Raji (cell line): Measurements from ENCODE around the gene TBC1D13.
A peak's percentile ranks its signal among the peaks of the same experiment; 100 is the strongest.

Experiments used
- POLR2A ChIP-seq: IDR thresholded peaks from 2 replicates; pipeline ENCODE4 v1.6.1; 2011; ENCODE audit warnings: low read depth, low read length, control low read depth; ENCODE audit not compliant: insufficient read depth

TBC1D13 gene

DNA sequence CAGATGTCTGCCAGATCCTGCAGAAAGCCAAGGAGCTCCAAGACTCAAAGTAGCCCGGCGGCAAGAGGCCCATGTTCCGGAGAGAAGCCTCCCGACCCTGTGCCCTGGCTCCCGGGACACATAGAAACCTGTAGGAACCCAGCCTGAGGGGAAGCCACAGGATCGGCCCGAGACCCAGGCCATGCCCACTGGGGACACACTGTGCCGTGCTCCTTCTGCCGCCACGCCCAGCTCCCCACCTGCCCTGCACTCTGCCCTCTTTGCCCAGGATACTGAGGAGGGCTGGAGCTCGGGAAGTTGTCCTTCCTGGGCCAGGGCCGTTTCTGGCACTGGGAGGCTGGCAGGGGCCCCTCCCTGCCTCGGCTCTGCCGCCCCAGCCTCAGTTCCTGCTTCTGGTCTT lies 20.8 kb downstream of the TBC1D13 start:
- TF ChIP-seq POLR2A: no peak

- no peak for TF ChIP-seq POLR2A
These were observed 21.5 kb downstream of the TBC1D13 start for GRCh38 chr9:128808543-128808942.

- no peak for TF ChIP-seq POLR2A
These were observed 22.1 kb downstream of the TBC1D13 start for GRCh38 chr9:128809036-128809599.

DNA sequence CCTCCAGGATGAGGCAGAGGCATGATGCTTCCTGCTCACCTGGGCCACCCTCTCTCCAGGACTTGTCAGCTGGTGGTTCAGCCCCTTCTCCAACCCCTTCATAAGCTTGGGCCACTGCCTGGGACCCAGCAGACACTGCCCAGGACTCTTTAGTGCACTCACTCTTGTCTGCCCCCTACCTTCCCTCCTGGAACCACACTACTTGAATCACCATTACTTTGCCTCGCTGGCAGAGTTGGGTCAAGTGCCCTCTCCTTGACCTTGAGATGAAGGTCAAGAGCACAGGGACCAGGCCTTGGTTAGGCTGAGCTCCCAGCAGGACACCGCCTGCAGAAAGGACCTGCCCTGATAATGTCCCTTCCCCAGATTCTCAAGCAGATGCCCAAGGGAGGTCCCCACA lies 22.8 kb downstream of the TBC1D13 start:
- no peak for TF ChIP-seq POLR2A

- no peak for TF ChIP-seq POLR2A
These were observed 23.8 kb downstream of the TBC1D13 start for GRCh38 chr9:128810873-128811272.

DNA sequence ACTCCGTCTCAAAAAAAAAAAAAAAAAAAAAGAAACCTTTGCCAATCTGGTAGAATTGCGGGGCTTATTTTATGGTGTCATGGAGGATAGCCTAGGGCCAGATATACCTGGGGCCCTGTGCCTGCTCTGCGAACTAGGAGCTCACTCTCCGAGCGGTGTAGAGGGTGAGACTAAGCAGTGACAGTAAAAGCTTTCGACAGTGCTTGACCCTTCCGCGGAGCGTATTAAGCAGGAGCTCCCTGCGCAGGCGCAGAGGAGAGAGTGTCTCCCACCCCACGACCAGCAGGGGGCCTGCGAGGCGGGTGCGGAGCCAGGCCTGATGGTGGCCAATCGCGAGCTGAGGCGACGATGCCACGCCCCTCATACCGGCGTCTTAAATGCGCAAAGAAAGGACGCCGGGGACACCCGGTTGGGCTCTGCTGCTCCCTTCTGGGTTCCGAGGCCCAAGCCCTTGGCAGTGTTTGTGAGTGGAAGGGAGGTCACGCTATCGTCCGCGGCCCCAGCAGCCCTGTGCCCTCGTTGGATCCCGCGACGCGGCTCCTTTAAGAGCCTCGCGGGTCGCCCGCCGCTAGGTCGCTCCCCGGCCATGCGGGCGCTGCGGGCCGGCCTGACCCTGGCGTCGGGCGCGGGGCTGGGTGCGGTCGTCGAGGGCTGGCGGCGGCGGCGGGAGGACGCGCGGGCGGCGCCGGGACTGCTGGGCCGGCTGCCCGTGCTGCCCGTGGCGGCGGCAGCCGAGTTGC lies 31.2 kb downstream of the TBC1D13 start, which contains the start of gene ENDOG:
ENDOG (plus strand) TSS at position 402 of the 740 bp plus-strand sequence; CDS start at position 587, 185 bp downstream.
- peak; percentile 95 for TF ChIP-seq POLR2A

- no peak for TF ChIP-seq POLR2A
These were observed 32.0 kb downstream of the TBC1D13 start for GRCh38 chr9:128818839-128819715.

DNA sequence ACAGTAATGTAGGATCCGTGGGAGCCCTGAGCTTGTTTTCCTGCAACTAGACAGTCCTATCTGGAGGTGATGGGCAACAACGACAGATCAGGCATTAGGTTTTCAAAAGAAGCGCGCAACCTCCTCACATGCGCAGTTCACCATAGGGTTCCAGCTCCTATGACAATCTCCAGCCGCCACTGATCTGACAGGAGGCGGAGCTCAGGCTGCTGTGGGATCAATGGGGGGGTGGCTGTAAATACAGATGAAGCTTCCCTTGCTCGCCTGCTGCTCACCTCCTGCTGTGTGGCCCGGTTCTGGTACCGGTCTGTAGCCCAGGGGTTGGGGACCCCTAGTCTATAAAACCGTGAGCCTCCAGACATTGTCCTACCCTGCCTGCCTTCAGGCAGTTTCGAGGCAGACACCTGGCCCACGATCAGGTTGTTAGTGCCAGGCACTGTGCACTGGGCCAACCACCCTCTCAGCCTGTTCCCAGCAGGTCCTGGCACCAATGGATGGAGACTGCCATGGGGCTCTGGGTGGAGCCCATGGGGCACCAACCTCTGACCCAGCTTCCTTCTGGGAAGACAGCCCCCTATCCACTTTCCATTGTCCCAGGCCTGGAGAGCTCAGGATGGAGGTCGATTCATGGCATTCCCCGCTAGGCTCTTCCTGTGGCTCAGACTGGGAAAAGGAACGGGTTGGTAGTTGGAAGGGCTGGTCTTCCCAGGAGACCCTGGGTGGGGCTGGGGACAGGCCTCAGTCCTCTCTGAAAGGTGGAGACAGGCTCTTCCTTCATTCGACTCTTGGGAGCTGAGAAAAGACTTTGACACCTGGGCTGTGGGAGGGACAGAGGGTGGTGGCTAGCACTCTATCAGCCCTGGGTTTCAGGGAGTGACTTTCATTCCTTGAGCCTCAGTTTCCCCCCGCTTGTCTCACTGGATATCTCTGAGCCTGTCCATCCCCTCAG lies 32.9 kb downstream of the TBC1D13 start:
- TF ChIP-seq POLR2A: no peak

GRCh38 chr9:128820665-128821583 lies 33.9 kb downstream of the TBC1D13 start:
- TF ChIP-seq POLR2A: no peak

GRCh38 chr9:128821584-128822406 lies 34.7 kb downstream of the TBC1D13 start:
- TF ChIP-seq POLR2A: no peak

GRCh38 chr9:128822407-128823042 lies 35.5 kb downstream of the TBC1D13 start:
- no peak for TF ChIP-seq POLR2A

GRCh38 chr9:128823362-128823902 lies 36.4 kb downstream of the TBC1D13 start:
- TF ChIP-seq POLR2A: no peak
